ENCODE measurements around the gene CFB.

The CFB gene

DNA sequence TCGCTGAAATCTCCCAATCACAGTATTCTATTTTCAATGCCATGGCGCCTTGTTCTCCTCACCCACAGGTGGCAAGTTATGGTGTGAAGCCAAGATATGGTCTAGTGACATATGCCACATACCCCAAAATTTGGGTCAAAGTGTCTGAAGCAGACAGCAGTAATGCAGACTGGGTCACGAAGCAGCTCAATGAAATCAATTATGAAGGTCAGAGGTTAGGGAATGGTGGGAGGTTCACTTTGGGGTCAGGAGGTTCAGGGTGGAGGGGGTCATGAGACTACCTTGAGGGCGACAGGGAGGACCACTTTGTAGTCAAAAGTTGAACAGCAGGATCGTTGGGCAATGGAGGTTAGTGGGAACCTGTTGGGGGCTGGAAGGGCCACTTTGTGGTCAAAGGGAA lies 2.4 kb downstream of the CFB start:
- Histone ChIP-seq H2AFZ (ENCODE audit: low read length) (no peak overlapping the region), H3K9me2 (ENCODE audit: low read depth, low read length) (no peaks in the 10 kb centered on the region), H3F3A (ENCODE audit: insufficient read depth, low read length) (no peaks in the 10 kb centered on the region), H3K4me1 (ENCODE audit: insufficient read depth, low read length, severe bottlenecking) (no peaks in the 10 kb centered on the region), H3K79me2 (ENCODE audit: insufficient read depth, low read length) (no peaks in the 10 kb centered on the region), H3K4me2 (ENCODE audit: low read length) (no peak overlapping the region), H4K20me1 (ENCODE audit: insufficient read depth, low read length) (no peaks in the 10 kb centered on the region), H3K9me3 (ENCODE audit: low read length) (no peaks in the 10 kb centered on the region), H3K27ac (ENCODE audit: low read depth, low read length, poor library complexity, severe bottlenecking) (no peak overlapping the region), H3K9ac (ENCODE audit: low read length) (no peak overlapping the region), H3K27me3 (ENCODE audit: insufficient read depth, low read length) (peaks cover 5% of the 10 kb centered on the region; the same call in 1 of the 2 replicates), H3K4me3 (ENCODE audit: low read depth, low read length, poor library complexity, severe bottlenecking) (no peak overlapping the region), H3K36me3 (ENCODE audit: insufficient read depth, low read length) (peaks cover 23% of the 10 kb centered on the region)
- no peak for TF ChIP-seq EZH2 (IDR thresholded peaks at IDR 0.05; ENCODE audit: borderline replicate concordance, low read length)
- TF ChIP-seq, protein P1, sequence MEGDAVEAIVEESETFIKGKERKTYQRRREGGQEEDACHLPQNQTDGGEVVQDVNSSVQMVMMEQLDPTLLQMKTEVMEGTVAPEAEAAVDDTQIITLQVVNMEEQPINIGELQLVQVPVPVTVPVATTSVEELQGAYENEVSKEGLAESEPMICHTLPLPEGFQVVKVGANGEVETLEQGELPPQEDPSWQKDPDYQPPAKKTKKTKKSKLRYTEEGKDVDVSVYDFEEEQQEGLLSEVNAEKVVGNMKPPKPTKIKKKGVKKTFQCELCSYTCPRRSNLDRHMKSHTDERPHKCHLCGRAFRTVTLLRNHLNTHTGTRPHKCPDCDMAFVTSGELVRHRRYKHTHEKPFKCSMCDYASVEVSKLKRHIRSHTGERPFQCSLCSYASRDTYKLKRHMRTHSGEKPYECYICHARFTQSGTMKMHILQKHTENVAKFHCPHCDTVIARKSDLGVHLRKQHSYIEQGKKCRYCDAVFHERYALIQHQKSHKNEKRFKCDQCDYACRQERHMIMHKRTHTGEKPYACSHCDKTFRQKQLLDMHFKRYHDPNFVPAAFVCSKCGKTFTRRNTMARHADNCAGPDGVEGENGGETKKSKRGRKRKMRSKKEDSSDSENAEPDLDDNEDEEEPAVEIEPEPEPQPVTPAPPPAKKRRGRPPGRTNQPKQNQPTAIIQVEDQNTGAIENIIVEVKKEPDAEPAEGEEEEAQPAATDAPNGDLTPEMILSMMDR (IDR thresholded peaks at IDR 0.05; ENCODE audit: low read length): no peak

DNA sequence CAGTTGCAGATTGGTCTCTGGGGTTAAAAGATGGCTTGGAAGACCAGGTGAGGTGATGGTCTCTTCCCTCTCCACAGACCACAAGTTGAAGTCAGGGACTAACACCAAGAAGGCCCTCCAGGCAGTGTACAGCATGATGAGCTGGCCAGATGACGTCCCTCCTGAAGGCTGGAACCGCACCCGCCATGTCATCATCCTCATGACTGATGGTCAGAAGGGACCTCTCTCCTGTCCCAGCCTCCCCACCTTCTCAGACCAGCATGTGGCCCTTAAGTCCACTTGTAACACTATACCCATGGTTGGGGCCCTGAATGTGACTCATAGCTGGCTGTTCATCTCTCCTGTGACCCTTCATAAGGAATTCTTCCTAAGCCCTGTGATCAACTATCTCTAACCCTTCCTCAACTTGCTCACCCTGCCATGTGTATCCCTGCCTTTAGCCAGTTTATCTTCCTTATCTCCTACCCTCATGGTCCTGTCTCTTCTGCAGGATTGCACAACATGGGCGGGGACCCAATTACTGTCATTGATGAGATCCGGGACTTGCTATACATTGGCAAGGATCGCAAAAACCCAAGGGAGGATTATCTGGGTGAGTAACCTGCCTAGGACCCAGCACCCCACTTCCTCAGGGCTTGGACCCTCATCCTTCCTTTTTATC lies 3.0 kb downstream of the CFB start:
- H3K27ac ChIP-seq (ENCODE audit: low read depth, low read length, poor library complexity, severe bottlenecking): no peak overlapping the region
- no peak overlapping the region for H3K4me2 ChIP-seq (ENCODE audit: low read length)
- H2AFZ ChIP-seq (ENCODE audit: low read length): no peak overlapping the region
- no peak overlapping the region for H3K9ac ChIP-seq (ENCODE audit: low read length)
- H3K4me3 ChIP-seq (ENCODE audit: low read depth, low read length, poor library complexity, severe bottlenecking): no peak overlapping the region
- H3K79me2 ChIP-seq (ENCODE audit: insufficient read depth, low read length): no peaks in the 10 kb centered on the region
- H3K9me3 ChIP-seq (ENCODE audit: low read length): no peaks in the 10 kb centered on the region
- H4K20me1 ChIP-seq (ENCODE audit: insufficient read depth, low read length): no peaks in the 10 kb centered on the region
- H3F3A ChIP-seq (ENCODE audit: insufficient read depth, low read length): no peaks in the 10 kb centered on the region
- H3K36me3 ChIP-seq (ENCODE audit: insufficient read depth, low read length): peaks cover 29% of the 10 kb centered on the region
- no peaks in the 10 kb centered on the region for H3K4me1 ChIP-seq (ENCODE audit: insufficient read depth, low read length, severe bottlenecking)
- TF ChIP-seq, protein P1 (IDR thresholded peaks at IDR 0.05; ENCODE audit: low read length): no peak
- TF ChIP-seq EZH2 (IDR thresholded peaks at IDR 0.05; ENCODE audit: borderline replicate concordance, low read length): no peak
- H3K27me3 ChIP-seq (ENCODE audit: insufficient read depth, low read length): peaks cover 5% of the 10 kb centered on the region; the same call in 1 of the 2 replicates
- H3K9me2 ChIP-seq (ENCODE audit: low read depth, low read length): no peaks in the 10 kb centered on the region

DNA sequence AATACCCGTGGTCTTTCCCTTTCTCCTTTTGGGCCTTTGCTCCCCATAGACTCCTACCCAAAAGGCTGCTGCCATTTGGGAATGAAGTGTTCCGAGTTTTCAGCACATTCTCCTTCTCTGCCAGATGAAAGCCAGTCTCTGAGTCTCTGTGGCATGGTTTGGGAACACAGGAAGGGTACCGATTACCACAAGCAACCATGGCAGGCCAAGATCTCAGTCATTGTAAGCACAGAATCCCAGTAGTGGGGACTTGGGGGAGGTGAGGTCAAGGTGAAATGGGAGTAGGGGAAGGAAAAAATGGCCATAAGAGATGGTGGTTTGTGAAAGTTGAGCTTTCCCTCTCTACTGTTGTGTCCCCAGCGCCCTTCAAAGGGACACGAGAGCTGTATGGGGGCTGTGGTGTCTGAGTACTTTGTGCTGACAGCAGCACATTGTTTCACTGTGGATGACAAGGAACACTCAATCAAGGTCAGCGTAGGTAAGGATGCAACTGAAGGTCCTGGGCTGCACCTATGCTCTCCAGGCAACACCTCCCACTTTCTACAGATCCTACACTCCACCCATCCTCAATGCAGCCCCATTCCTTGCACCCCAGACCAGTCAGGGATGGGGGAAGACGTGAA lies 4.1 kb downstream of the CFB start:
- Histone ChIP-seq H4K20me1 (ENCODE audit: insufficient read depth, low read length) (no peaks in the 10 kb centered on the region), H3K9ac (ENCODE audit: low read length) (no peak overlapping the region), H3K79me2 (ENCODE audit: insufficient read depth, low read length) (no peaks in the 10 kb centered on the region), H2AFZ (ENCODE audit: low read length) (no peak overlapping the region), H3F3A (ENCODE audit: insufficient read depth, low read length) (no peaks in the 10 kb centered on the region), H3K4me3 (ENCODE audit: low read depth, low read length, poor library complexity, severe bottlenecking) (no peak overlapping the region), H3K27ac (ENCODE audit: low read depth, low read length, poor library complexity, severe bottlenecking) (no peak overlapping the region), H3K36me3 (ENCODE audit: insufficient read depth, low read length) (peaks cover 36% of the 10 kb centered on the region), H3K27me3 (ENCODE audit: insufficient read depth, low read length) (0 out of 2 replicates have a peak, but pooled peaks cover 5% of the 10 kb centered on the region), H3K4me1 (ENCODE audit: insufficient read depth, low read length, severe bottlenecking) (no peaks in the 10 kb centered on the region), H3K9me3 (ENCODE audit: low read length) (no peaks in the 10 kb centered on the region), H3K9me2 (ENCODE audit: low read depth, low read length) (no peaks in the 10 kb centered on the region), H3K4me2 (ENCODE audit: low read length) (no peak overlapping the region)
- TF ChIP-seq EZH2 (IDR thresholded peaks at IDR 0.05; ENCODE audit: borderline replicate concordance, low read length): no peak
- TF ChIP-seq, protein P1 (IDR thresholded peaks at IDR 0.05; ENCODE audit: low read length): no peak
